Calu3 (cell line): Measurements from ENCODE around the gene CNGA2. TPM values are rescaled to one million over a fixed set of nuclear protein-coding genes. Genes with fewer than 3 reads are reported as not detected.

ENCODE experiments used
- BruUV-seq: library from RNA; stranded (reverse); fragments of 400-500 nt; replicated peaks from 2 replicates; lab custom pipeline; 2021; lab: Mats Ljungman, UMichigan
- CTCF ChIA-PET: fragments of 300-600 bp; sonication (Branson Sonifier 250); formaldehyde crosslinking; loops from one replicate; lab custom pipeline; 2022; ENCODE audit warnings: antibody characterized with exemption; lab: Charles Lee
- DNase-seq: peaks from one replicate; pipeline ENCODE4 v3.0.0; 2022
- H3K27ac Mint-ChIP-seq: one replicate; pipeline ENCODE4 v1.8.0; 2022; ENCODE audit warnings: mixed read lengths; ENCODE audit not compliant: unreplicated experiment
- H3K27me3 Mint-ChIP-seq: one replicate; pipeline ENCODE4 v1.8.0; 2022; ENCODE audit warnings: mixed read lengths; ENCODE audit not compliant: unreplicated experiment
- H3K36me3 Mint-ChIP-seq: one replicate; pipeline ENCODE4 v1.8.0; 2022; ENCODE audit warnings: mild to moderate bottlenecking, moderate library complexity, mixed read lengths; ENCODE audit not compliant: insufficient read depth, unreplicated experiment
- H3K4me1 Mint-ChIP-seq: one replicate; pipeline ENCODE4 v1.8.0; 2022; ENCODE audit warnings: mild to moderate bottlenecking, low read depth, mixed read lengths; ENCODE audit not compliant: unreplicated experiment
- H3K4me3 Mint-ChIP-seq: one replicate; pipeline ENCODE4 v1.8.0; 2022; ENCODE audit warnings: mild to moderate bottlenecking, low read depth, moderate library complexity, mixed read lengths; ENCODE audit not compliant: unreplicated experiment
- H3K9me3 Mint-ChIP-seq: one replicate; pipeline ENCODE4 v1.8.0; 2022; ENCODE audit warnings: low read depth, mixed read lengths; ENCODE audit not compliant: unreplicated experiment
- intact Hi-C: fragments of 100-400 bp; cut with micrococcal nuclease; formaldehyde crosslinking; loops from one replicate; pipeline ENCODE4 v1.10.0; 2022; ENCODE audit not compliant: unreplicated experiment
- total RNA-seq: library from RNA; stranded (reverse); gene quantifications from 2 replicates; pipeline ENCODE4 v1.2.3, GENCODE V29; 2022
- TF ChIP-seq, protein P1 (sequence below): fragments of 200-600 bp; IDR thresholded peaks from one replicate; pipeline ENCODE4 v1.8.0; 2022; ENCODE audit warnings: antibody characterized with exemption; ENCODE audit not compliant: unreplicated experiment

Gene CNGA2
- total RNA-seq, 1 experiment from 2014 or later: not detected

DNA sequence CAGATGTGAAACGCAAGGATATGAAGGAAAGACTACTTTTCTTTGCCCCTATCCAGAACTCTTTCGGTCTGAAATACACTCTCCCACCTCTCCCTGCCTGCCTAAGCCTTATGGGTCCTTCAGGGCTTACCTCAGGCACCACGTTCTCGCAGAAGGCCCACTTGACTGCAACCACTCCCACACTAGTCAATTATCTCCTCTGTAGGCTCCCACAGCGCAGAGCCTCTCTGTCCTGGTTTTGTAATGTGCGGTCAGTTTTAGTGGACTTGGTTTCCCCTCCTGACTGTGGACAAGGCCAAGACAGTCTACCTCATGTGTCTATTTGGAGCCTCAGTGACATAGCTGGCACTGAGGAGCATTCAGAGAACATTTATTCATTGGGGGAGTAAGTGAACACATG is 11.1 kb downstream of the CNGA2 start:
- CTCF ChIA-PET: no interaction called here

DNA sequence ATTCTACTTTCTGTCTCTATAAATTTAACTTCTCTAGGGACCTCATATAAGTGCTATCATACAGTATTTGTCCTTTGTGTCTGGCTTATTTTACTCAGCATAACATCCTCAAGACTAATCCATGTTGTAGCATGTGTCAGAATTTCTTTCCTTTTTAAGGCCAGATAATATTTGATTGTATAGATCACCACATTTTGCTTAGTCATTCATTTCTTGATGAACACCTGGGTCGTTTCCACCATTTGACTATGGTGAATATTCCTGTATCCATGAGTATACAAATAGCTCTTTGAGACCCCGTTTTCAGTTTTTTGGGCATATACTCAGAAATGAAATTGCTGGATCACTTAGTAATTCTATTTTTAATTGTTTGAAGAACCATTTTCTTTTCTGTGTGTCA is 12.0 kb downstream of the CNGA2 start:
- Mint-ChIP-seq H3K9me3 (no peaks in the 10 kb centered on the region), H3K4me3 (no peak overlapping the region), H3K36me3 (no peaks in the 10 kb centered on the region), H3K4me1 (no peaks in the 10 kb centered on the region), H3K27me3 (peaks cover 90% of the 10 kb centered on the region), H3K27ac (no peak overlapping the region)
- no peak for DNase-seq
- CTCF ChIA-PET: no interaction called here
- no TSS peak for BruUV-seq
- TF ChIP-seq, protein P1, sequence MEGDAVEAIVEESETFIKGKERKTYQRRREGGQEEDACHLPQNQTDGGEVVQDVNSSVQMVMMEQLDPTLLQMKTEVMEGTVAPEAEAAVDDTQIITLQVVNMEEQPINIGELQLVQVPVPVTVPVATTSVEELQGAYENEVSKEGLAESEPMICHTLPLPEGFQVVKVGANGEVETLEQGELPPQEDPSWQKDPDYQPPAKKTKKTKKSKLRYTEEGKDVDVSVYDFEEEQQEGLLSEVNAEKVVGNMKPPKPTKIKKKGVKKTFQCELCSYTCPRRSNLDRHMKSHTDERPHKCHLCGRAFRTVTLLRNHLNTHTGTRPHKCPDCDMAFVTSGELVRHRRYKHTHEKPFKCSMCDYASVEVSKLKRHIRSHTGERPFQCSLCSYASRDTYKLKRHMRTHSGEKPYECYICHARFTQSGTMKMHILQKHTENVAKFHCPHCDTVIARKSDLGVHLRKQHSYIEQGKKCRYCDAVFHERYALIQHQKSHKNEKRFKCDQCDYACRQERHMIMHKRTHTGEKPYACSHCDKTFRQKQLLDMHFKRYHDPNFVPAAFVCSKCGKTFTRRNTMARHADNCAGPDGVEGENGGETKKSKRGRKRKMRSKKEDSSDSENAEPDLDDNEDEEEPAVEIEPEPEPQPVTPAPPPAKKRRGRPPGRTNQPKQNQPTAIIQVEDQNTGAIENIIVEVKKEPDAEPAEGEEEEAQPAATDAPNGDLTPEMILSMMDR: no peak
- intact Hi-C loops: no loop called here

More for the DNA sequence above, 11.1 kb downstream of the CNGA2 start:
- intact Hi-C loops: no loop called here
- TF ChIP-seq, protein P1: no peak
- Mint-ChIP-seq H3K4me1 (no peaks in the 10 kb centered on the region), H3K36me3 (no peaks in the 10 kb centered on the region), H3K27ac (no peak overlapping the region), H3K9me3 (no peaks in the 10 kb centered on the region), H3K4me3 (no peak overlapping the region), H3K27me3 (peaks cover 90% of the 10 kb centered on the region)
- BruUV-seq: no TSS peak
- DNase-seq: no peak

- no TSS peak for BruUV-seq
- Mint-ChIP-seq H3K27ac (no peak overlapping the region), H3K9me3 (no peaks in the 10 kb centered on the region), H3K4me1 (peaks cover 9% of the 10 kb centered on the region), H3K36me3 (no peaks in the 10 kb centered on the region), H3K27me3 (peaks cover 72% of the 10 kb centered on the region), H3K4me3 (no peak overlapping the region)
- no peak for DNase-seq
- intact Hi-C loops: loop anchor here (1.0 to 10.0 kb wide), 7 partner anchors 232 to 1067 kb away; no protein-coding TSS in a partner anchor
- TF ChIP-seq, protein P1: no peak
- CTCF ChIA-PET: interaction anchor here (0.8 to 1.7 kb wide), 3 partner anchors 882 to 1070 kb away, joined by 3 to 6 read pairs (median 5); no protein-coding TSS in a partner anchor
Measured at GRCh38 chrX:151750511-151750910, 16.0 kb downstream of the CNGA2 start.

DNA sequence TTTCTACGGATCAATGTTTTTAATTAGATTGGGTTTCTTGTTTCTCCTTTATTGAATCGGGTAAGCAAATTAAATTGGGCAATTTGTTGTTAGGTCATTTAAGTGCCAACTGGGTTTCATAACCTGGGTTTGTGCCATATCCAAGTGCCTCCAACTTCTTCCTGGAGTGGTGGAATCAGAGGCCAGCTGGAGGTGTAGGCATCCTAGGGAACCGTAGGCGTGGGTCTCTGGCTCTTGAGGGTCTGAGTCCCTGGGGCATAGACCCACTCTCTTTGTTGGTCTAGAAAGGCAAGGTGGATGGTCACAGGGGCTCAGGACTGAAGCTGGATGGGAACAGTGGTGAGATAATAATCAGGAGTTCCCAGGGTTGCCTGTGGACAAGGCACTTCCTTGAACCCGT is 18.3 kb downstream of the CNGA2 start:
- CTCF ChIA-PET: interaction anchor here (0.8 to 2.0 kb wide), 6 partner anchors 11 to 1068 kb away, joined by 3 to 25 read pairs (median 4); no protein-coding TSS in a partner anchor
- no peak for DNase-seq
- no peaks in the 10 kb centered on the region for H3K36me3 Mint-ChIP-seq
- intact Hi-C loops: loop anchor here (2.0 to 10.0 kb wide), 6 partner anchors 36 to 1064 kb away; no protein-coding TSS in a partner anchor
- H3K27ac Mint-ChIP-seq: no peak overlapping the region
- TF ChIP-seq, protein P1: no peak
- H3K4me3 Mint-ChIP-seq: no peak overlapping the region
- BruUV-seq: no TSS peak
- H3K4me1 Mint-ChIP-seq: peaks cover 9% of the 10 kb centered on the region
- H3K9me3 Mint-ChIP-seq: no peaks in the 10 kb centered on the region
- H3K27me3 Mint-ChIP-seq: peaks cover 75% of the 10 kb centered on the region
